ENCODE data around the gene SBF2.

DNA sequence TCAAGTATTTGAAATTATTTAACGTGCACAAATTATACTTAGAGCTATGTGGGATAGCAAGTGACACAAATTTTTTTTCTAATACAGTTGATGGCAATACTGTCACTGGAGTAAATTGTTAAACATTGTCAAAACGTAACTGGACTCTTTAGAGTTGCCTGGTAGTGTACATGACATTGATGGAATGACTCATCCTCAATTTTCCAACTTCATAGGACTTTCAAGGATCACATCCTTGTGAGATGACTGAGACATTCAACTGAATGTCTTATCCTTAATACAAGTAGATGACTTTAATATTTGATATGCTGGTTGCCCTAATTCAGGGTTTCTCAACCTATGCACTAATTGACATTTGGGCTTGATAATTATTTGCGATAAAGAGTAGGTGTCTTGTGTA, 320.1 kb downstream of the SBF2 start:
- TF ChIP-seq POLR2AphosphoS5 (IDR thresholded peaks at IDR 0.05; ENCODE audit: low read depth, low read length) (no peak), TAF1 (IDR thresholded peaks at IDR 0.05; ENCODE audit: borderline replicate concordance, insufficient read depth, low read length) (no peak), FOXP2 (optimal IDR thresholded peaks at IDR 0.05; ENCODE audit: borderline replicate concordance, extremely low read depth, extremely low read length, insufficient read depth) (no peak), SIN3A (IDR thresholded peaks at IDR 0.05; ENCODE audit: borderline replicate concordance, insufficient read depth, low read length) (no peak)
- TF ChIP-seq, protein P1, sequence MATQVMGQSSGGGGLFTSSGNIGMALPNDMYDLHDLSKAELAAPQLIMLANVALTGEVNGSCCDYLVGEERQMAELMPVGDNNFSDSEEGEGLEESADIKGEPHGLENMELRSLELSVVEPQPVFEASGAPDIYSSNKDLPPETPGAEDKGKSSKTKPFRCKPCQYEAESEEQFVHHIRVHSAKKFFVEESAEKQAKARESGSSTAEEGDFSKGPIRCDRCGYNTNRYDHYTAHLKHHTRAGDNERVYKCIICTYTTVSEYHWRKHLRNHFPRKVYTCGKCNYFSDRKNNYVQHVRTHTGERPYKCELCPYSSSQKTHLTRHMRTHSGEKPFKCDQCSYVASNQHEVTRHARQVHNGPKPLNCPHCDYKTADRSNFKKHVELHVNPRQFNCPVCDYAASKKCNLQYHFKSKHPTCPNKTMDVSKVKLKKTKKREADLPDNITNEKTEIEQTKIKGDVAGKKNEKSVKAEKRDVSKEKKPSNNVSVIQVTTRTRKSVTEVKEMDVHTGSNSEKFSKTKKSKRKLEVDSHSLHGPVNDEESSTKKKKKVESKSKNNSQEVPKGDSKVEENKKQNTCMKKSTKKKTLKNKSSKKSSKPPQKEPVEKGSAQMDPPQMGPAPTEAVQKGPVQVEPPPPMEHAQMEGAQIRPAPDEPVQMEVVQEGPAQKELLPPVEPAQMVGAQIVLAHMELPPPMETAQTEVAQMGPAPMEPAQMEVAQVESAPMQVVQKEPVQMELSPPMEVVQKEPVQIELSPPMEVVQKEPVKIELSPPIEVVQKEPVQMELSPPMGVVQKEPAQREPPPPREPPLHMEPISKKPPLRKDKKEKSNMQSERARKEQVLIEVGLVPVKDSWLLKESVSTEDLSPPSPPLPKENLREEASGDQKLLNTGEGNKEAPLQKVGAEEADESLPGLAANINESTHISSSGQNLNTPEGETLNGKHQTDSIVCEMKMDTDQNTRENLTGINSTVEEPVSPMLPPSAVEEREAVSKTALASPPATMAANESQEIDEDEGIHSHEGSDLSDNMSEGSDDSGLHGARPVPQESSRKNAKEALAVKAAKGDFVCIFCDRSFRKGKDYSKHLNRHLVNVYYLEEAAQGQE (IDR thresholded peaks at IDR 0.05; ENCODE audit: insufficient read depth in 1 of 2, low read depth in 2 of 2, low read length in 2 of 2): no peak

Data from PFSK-1 (cell line).